GM20431 (cell line): ENCODE measurements around the gene DNAH6.
"Not testable (repeated sequence)": the region's sequence is repeated elsewhere in the genome, so short reads cannot be mapped to it uniquely, and the experiment has no call there.

Experiments used
- in situ Hi-C: fragments of 300-500 bp; cut with MseI, MboI; formaldehyde crosslinking; loops from one replicate; pipeline ENCODE4 v1.15.0; 2020; ENCODE audit warnings: low sequenced_read_pairs; ENCODE audit not compliant: unreplicated experiment

Gene DNAH6

GRCh38 chr2:84723831-84724230, 207.5 kb downstream of the DNAH6 start:
- in situ Hi-C loops, result no loop called here

GRCh38 chr2:84725717-84726116, 209.4 kb downstream of the DNAH6 start:
- in situ Hi-C loops, result no loop called here

GRCh38 chr2:84727315-84727714, 211.0 kb downstream of the DNAH6 start:
- in situ Hi-C loops, result no loop called here

GRCh38 chr2:84729224-84729623, 212.9 kb downstream of the DNAH6 start:
- in situ Hi-C loops, result no loop called here

GRCh38 chr2:84731185-84731584, 214.9 kb downstream of the DNAH6 start:
- in situ Hi-C loops, result no loop called here

GRCh38 chr2:84732897-84733778, 216.8 kb downstream of the DNAH6 start:
- in situ Hi-C loops, result no loop called here

- in situ Hi-C loops, result no loop called here
Observed at GRCh38 chr2:84735389-84735788, 219.1 kb downstream of the DNAH6 start.

GRCh38 chr2:84741182-84741822, 225.0 kb downstream of the DNAH6 start:
- in situ Hi-C loops, result no loop called here

- in situ Hi-C loops, result no loop called here
Observed at GRCh38 chr2:84748341-84748740, 232.0 kb downstream of the DNAH6 start.

GRCh38 chr2:84749442-84749841, 233.1 kb downstream of the DNAH6 start:
- in situ Hi-C loops, result no loop called here

- in situ Hi-C loops, result no loop called here
Observed at GRCh38 chr2:84755096-84755495, 238.8 kb downstream of the DNAH6 start.

GRCh38 chr2:84757648-84758047, 241.3 kb downstream of the DNAH6 start:
- in situ Hi-C loops, result no loop called here

- in situ Hi-C loops, result no loop called here
Observed at GRCh38 chr2:84766791-84767190, 250.5 kb downstream of the DNAH6 start.

- in situ Hi-C loops, result no loop called here
Observed at GRCh38 chr2:84768840-84769239, 252.5 kb downstream of the DNAH6 start.

GRCh38 chr2:84770280-84770679, 254.0 kb downstream of the DNAH6 start:
- in situ Hi-C loops, result no loop called here

GRCh38 chr2:84771251-84771650, 255.0 kb downstream of the DNAH6 start:
- in situ Hi-C loops, result no loop called here

- in situ Hi-C loops, result not testable (repeated sequence)
Observed at GRCh38 chr2:84773562-84773961, 257.3 kb downstream of the DNAH6 start.

- in situ Hi-C loops, result no loop called here
Observed at GRCh38 chr2:84776011-84776410, 259.7 kb downstream of the DNAH6 start.

- in situ Hi-C loops, result no loop called here
Observed at GRCh38 chr2:84778911-84779690, 262.8 kb downstream of the DNAH6 start.

GRCh38 chr2:84779781-84780180, 263.5 kb downstream of the DNAH6 start:
- in situ Hi-C loops, result no loop called here
